Mesenchymal stem cell (in vitro differentiated cells and primary cell): Measurements from ENCODE around the gene POLR2H.

ENCODE experiments used
- DNase-seq: peaks from one replicate; pipeline ENCODE4 v3.0.0-alpha.2; 2013
- H2AFZ ChIP-seq: one replicate; pipeline ENCODE4 v1.6.1; 2013; ENCODE audit warnings: low read depth, mild to moderate bottlenecking, control low read depth, inconsistent platforms, low read length, moderate library complexity
- H2AK5ac ChIP-seq: 2 replicates; pipeline ENCODE4 v1.6.1; 2013; ENCODE audit warnings: low read length, moderate library complexity, mild to moderate bottlenecking, inconsistent platforms; ENCODE audit not compliant: severe bottlenecking
- H2BK120ac ChIP-seq: one replicate; pipeline ENCODE4 v1.6.1; 2013; ENCODE audit warnings: low read depth, mild to moderate bottlenecking, inconsistent platforms, low read length, moderate library complexity
- H2BK12ac ChIP-seq, 2 experiments: one replicate each; pipeline ENCODE4 v1.6.1; 2013; ENCODE audit warnings: inconsistent platforms in 2 of 2, low read length in 2 of 2, mild to moderate bottlenecking in 2 of 2, moderate library complexity in 2 of 2, control low read depth in 1 of 2
- H2BK15ac ChIP-seq: one replicate; pipeline ENCODE4 v1.6.1; 2013; ENCODE audit warnings: mild to moderate bottlenecking, low read depth, inconsistent platforms; ENCODE audit not compliant: poor library complexity, severe bottlenecking
- H2BK5ac ChIP-seq: 2 replicates; pipeline ENCODE4 v1.6.1; 2013; ENCODE audit warnings: low read depth, mild to moderate bottlenecking, low read length, control low read depth, inconsistent platforms; ENCODE audit not compliant: poor library complexity, severe bottlenecking
- H3K14ac ChIP-seq, 2 experiments: one replicate each; pipeline ENCODE4 v1.6.1; 2013; ENCODE audit warnings: inconsistent platforms in 2 of 2, low read length in 2 of 2, control low read depth in 1 of 2, mild to moderate bottlenecking in 1 of 2, moderate library complexity in 1 of 2
- H3K18ac ChIP-seq, 2 experiments: one replicate each; pipeline ENCODE4 v1.6.1; 2013; ENCODE audit warnings: inconsistent platforms in 2 of 2, low read length in 2 of 2, control low read depth in 1 of 2, low read depth in 1 of 2, mild to moderate bottlenecking in 1 of 2
- H3K23ac ChIP-seq, 2 experiments: one replicate each; pipeline ENCODE4 v1.6.1; 2013; ENCODE audit warnings: inconsistent platforms in 2 of 2, low read length in 2 of 2, mild to moderate bottlenecking in 2 of 2, moderate library complexity in 2 of 2, control low read depth in 1 of 2
- H3K27ac ChIP-seq: 2 replicates; pipeline ENCODE4 v1.5.1; 2013; ENCODE audit warnings: mild to moderate bottlenecking, moderate library complexity, low read length, control low read depth, inconsistent platforms; ENCODE audit not compliant: poor library complexity, severe bottlenecking
- H3K27me3 ChIP-seq, 2 experiments: 2 replicates each; pipeline versions ENCODE4 v1.6.1 to v1.7.0; 2013; ENCODE audit warnings: low read length in 2 of 2, mild to moderate bottlenecking in 2 of 2, moderate library complexity in 2 of 2, control low read depth in 1 of 2, inconsistent platforms in 1 of 2; ENCODE audit not compliant: control insufficient read depth in 1 of 2, insufficient read depth in 1 of 2
- H3K36me3 ChIP-seq, 2 experiments: 2 replicates each; pipeline versions ENCODE4 v1.6.1 to v1.7.0; 2013; ENCODE audit warnings: low read length in 2 of 2, control low read depth in 1 of 2, inconsistent platforms in 1 of 2, low read depth in 1 of 2, mild to moderate bottlenecking in 1 of 2; ENCODE audit not compliant: insufficient read depth in 2 of 2, control insufficient read depth in 1 of 2
- H3K4ac ChIP-seq, 2 experiments: one replicate each; pipeline ENCODE4 v1.6.1; 2013; ENCODE audit warnings: inconsistent platforms in 2 of 2, low read length in 2 of 2, mild to moderate bottlenecking in 2 of 2, moderate library complexity in 2 of 2, control low read depth in 1 of 2, low read depth in 1 of 2
- H3K4me1 ChIP-seq: 2 replicates; pipeline ENCODE4 v1.6.1; 2013; ENCODE audit warnings: low read depth, low read length, control low read depth; ENCODE audit not compliant: control insufficient read depth, insufficient read depth
- H3K4me2 ChIP-seq: 2 replicates; pipeline ENCODE4 v1.6.1; 2013; ENCODE audit warnings: low read length, mild to moderate bottlenecking, inconsistent platforms; ENCODE audit not compliant: poor library complexity, severe bottlenecking
- H3K4me3 ChIP-seq, 2 experiments: 2 replicates each; pipeline versions ENCODE4 v1.5.1 to v1.7.0; 2013; ENCODE audit warnings: low read length in 2 of 2, mild to moderate bottlenecking in 2 of 2, control low read depth in 1 of 2, low read depth in 1 of 2; ENCODE audit not compliant: insufficient read depth in 1 of 2
- H3K79me1 ChIP-seq: replicated peaks from 2 replicates; pipeline ENCODE4 v1.6.1; 2013; ENCODE audit warnings: mild to moderate bottlenecking, control low read depth, low read length, inconsistent platforms; ENCODE audit not compliant: poor library complexity, severe bottlenecking
- H3K9ac ChIP-seq: 2 replicates; pipeline ENCODE4 v1.7.0; 2013; ENCODE audit warnings: mild to moderate bottlenecking, low read length, moderate library complexity
- H3K9me3 ChIP-seq: 2 replicates; pipeline ENCODE4 v1.7.0; 2013; ENCODE audit warnings: mild to moderate bottlenecking, low read length; ENCODE audit not compliant: control insufficient read depth
- H4K8ac ChIP-seq: one replicate; pipeline ENCODE4 v1.6.1; 2013; ENCODE audit warnings: inconsistent platforms, mild to moderate bottlenecking, low read length, moderate library complexity
- H4K91ac ChIP-seq: one replicate; pipeline ENCODE4 v1.6.1; 2013; ENCODE audit warnings: mild to moderate bottlenecking, low read length, inconsistent platforms
- WGBS: methylation state at CpG from one replicate; pipeline ENCODE4 v1.1.7; 2013; ENCODE audit warnings: mixed read lengths; 5-methylcytosine and 5-hydroxymethylcytosine counted together

POLR2H gene

GRCh38 chr3:184315871-184316661 lies 45.4 kb upstream of the POLR2H start:
- Histone ChIP-seq H3K4me3 (peak overlapping the region; percentile 85 to 92), H2BK12ac (no peak overlapping the region), H3K14ac (peak overlapping the region in 1 of 2 experiments; percentile 0), H3K4me1 (peaks cover 32% of the 10 kb centered on the region), H3K36me3 (peaks cover 32 to 34% of the 10 kb centered on the region in 2 experiments), H4K91ac (no peak overlapping the region), H3K9ac (peak overlapping the region; percentile 96), H3K4ac (peak overlapping the region in 1 of 2 experiments; percentile 99), H3K4me2 (peak overlapping the region; percentile 86), H3K18ac (peak overlapping the region in 1 of 2 experiments; percentile 6), H3K27ac (peak overlapping the region; percentile 59), H2BK5ac (no peak overlapping the region), H4K8ac (no peak overlapping the region), H3K27me3 (no peaks in the 10 kb centered on the region), H3K23ac (no peak overlapping the region), H2BK120ac (peak overlapping the region; percentile 97), H3K79me1 (peaks cover 5% of the 10 kb centered on the region), H3K9me3 (no peaks in the 10 kb centered on the region), H2AFZ (no peak overlapping the region), H2BK15ac (no peak overlapping the region), H2AK5ac (no peak overlapping the region)
- 65% methylated on average over 13 of the region's 16 CpGs for WGBS
- DNase-seq, result peak; percentile 59

- DNase-seq, result no peak
- H2BK120ac ChIP-seq, result no peak overlapping the region
- no peak overlapping the region for H3K23ac ChIP-seq
- no peak overlapping the region for H2BK5ac ChIP-seq
- H3K79me1 ChIP-seq, result peaks cover 8% of the 10 kb centered on the region
- peaks cover 40 to 41% of the 10 kb centered on the region in 2 experiments for H3K36me3 ChIP-seq
- no peak overlapping the region for H4K91ac ChIP-seq
- no peak overlapping the region for H2BK12ac ChIP-seq
- peak overlapping the region in 1 of 2 experiments; percentile 92 for H3K4me3 ChIP-seq
- no peak overlapping the region for H2BK15ac ChIP-seq
- H2AK5ac ChIP-seq, result no peak overlapping the region
- no peak overlapping the region for H3K18ac ChIP-seq
- H3K9me3 ChIP-seq, result no peaks in the 10 kb centered on the region
- H4K8ac ChIP-seq, result no peak overlapping the region
- H3K14ac ChIP-seq, result no peak overlapping the region
- peak overlapping the region; percentile 96 for H3K9ac ChIP-seq
- no peak overlapping the region for H3K4ac ChIP-seq
- WGBS, result 92% methylated on average over 7 of the region's 7 CpGs
- H3K4me2 ChIP-seq, result peak overlapping the region; percentile 86
- H3K27me3 ChIP-seq, result no peaks in the 10 kb centered on the region
- H3K4me1 ChIP-seq, result peaks cover 32% of the 10 kb centered on the region
- H2AFZ ChIP-seq, result no peak overlapping the region
- no peak overlapping the region for H3K27ac ChIP-seq
These were observed 44.7 kb upstream of the POLR2H start for GRCh38 chr3:184316792-184317191.

GRCh38 chr3:184317201-184317600 lies 44.3 kb upstream of the POLR2H start:
- H3K27me3 ChIP-seq, result no peaks in the 10 kb centered on the region
- H2BK12ac ChIP-seq, result no peak overlapping the region
- no peak overlapping the region for H2BK5ac ChIP-seq
- no peak overlapping the region for H4K91ac ChIP-seq
- no peaks in the 10 kb centered on the region for H3K9me3 ChIP-seq
- H3K36me3 ChIP-seq, result peaks cover 44% of the 10 kb centered on the region in 2 experiments
- peak overlapping the region; percentile 96 for H3K9ac ChIP-seq
- H2AK5ac ChIP-seq, result peak overlapping the region; percentile 31
- no peak for DNase-seq
- no peak overlapping the region for H2BK120ac ChIP-seq
- no peak overlapping the region for H2AFZ ChIP-seq
- H3K4ac ChIP-seq, result no peak overlapping the region
- no peak overlapping the region for H4K8ac ChIP-seq
- H3K4me3 ChIP-seq, result peak overlapping the region in 1 of 2 experiments; percentile 92
- peaks cover 32% of the 10 kb centered on the region for H3K4me1 ChIP-seq
- H3K14ac ChIP-seq, result peak overlapping the region in 1 of 2 experiments; percentile 31
- no peak overlapping the region for H2BK15ac ChIP-seq
- peaks cover 10% of the 10 kb centered on the region for H3K79me1 ChIP-seq
- H3K4me2 ChIP-seq, result peak overlapping the region; percentile 86
- H3K23ac ChIP-seq, result no peak overlapping the region
- WGBS, result 98% methylated on average over 5 of the region's 5 CpGs
- peak overlapping the region; percentile 30 for H3K27ac ChIP-seq
- no peak overlapping the region for H3K18ac ChIP-seq

DNA sequence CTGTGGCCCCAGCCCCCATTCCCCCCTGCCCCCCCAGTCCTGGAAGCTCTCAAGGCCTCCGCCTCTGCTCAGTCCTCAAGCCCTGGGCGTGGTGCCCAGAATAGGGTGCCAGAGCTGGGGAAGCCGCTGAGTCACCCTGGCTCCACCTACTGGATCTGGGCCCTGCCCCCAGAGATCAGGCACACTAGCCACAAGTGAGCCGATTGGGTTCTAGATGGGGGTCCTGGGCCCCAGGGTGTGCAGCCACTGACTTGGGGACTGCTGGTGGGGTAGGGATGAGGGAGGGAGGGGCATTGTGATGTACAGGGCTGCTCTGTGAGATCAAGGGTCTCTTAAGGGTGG lies 41.4 kb upstream of the POLR2H start:
- H3K18ac ChIP-seq, result peak overlapping the region; percentile 52 to 85
- peak overlapping the region in 1 of 2 experiments; percentile 60 for H3K4me3 ChIP-seq
- H3K27ac ChIP-seq, result peak overlapping the region; percentile 9
- peaks cover 32% of the 10 kb centered on the region for H3K4me1 ChIP-seq
- peaks cover 30% of the 10 kb centered on the region for H3K79me1 ChIP-seq
- H3K36me3 ChIP-seq, result peaks cover 72% of the 10 kb centered on the region in 2 experiments
- no peak overlapping the region for H2BK5ac ChIP-seq
- no peaks in the 10 kb centered on the region for H3K27me3 ChIP-seq
- H4K91ac ChIP-seq, result no peak overlapping the region
- peak; percentile 92 for DNase-seq
- H2AK5ac ChIP-seq, result peak overlapping the region; percentile 26
- no peak overlapping the region for H3K23ac ChIP-seq
- H4K8ac ChIP-seq, result no peak overlapping the region
- H3K9me3 ChIP-seq, result no peaks in the 10 kb centered on the region
- H3K14ac ChIP-seq, result peak overlapping the region in 1 of 2 experiments; percentile 68
- H2BK12ac ChIP-seq, result peak overlapping the region in 1 of 2 experiments; percentile 84
- peak overlapping the region; percentile 64 for H3K9ac ChIP-seq
- H2AFZ ChIP-seq, result no peak overlapping the region
- no peak overlapping the region for H2BK15ac ChIP-seq
- H3K4ac ChIP-seq, result peak overlapping the region in 1 of 2 experiments; percentile 10
- 4% methylated on average over 4 of the region's 4 CpGs for WGBS
- peak overlapping the region; percentile 12 for H3K4me2 ChIP-seq
- no peak overlapping the region for H2BK120ac ChIP-seq
